ENCODE measurements around the gene MAGI1.
"Not testable (repeated sequence)": the region's sequence is repeated elsewhere in the genome, so short reads cannot be mapped to it uniquely, and the experiment has no call there.

The MAGI1 gene

DNA sequence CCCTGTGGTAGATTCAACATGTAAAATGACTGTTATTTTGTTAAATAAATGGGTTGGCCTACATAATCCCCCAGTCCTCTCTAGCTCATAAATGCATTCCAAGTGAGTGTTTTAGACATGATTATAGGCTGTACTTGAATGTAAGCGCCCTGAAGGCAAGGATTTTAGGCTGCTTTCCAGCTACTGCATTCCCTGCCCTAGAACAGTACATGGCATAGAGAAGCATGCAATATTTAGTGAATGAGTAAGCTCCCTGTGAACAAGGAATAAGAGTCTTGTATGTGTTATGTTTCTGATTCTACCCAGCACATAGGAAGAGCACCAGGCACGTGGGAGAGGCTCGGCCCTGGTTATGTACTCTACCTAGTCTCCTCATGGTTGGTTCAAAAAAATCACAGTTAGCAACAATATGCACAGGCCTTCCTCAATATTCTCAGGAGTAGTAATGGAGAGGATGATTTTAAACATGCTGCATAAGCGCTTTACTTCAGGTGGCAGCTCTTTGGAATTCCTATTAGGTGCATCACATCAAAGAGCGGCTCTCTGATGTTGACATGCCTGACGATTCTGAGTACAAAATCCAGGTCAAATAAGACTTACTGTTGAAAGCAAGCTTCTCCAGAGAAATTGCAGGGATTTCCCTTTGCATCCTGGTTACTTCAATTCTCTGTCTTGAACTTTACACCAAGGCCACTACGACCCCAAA, 456.6 kb downstream of the MAGI1 start:
- DNase-seq = peak; percentile 58

DNA sequence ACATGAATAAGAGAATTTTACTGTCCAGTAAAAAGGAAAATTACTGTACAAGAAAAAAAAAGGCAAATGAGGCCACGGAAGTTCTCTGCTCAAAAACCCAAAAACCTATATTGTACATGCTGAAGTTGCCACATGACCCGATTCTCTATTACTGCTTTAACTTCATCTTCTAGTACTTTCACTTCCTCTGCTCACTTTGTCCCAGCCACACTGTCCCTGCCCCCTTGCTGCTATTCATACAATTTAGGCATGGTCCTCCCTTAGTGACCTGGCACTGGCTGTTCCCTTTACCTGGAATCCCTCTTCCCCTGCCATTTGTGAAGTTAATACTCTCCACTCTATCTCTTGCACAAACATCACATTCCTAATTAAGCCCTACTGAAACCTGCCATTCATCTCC, 457.4 kb downstream of the MAGI1 start:
- no peak for DNase-seq

DNA sequence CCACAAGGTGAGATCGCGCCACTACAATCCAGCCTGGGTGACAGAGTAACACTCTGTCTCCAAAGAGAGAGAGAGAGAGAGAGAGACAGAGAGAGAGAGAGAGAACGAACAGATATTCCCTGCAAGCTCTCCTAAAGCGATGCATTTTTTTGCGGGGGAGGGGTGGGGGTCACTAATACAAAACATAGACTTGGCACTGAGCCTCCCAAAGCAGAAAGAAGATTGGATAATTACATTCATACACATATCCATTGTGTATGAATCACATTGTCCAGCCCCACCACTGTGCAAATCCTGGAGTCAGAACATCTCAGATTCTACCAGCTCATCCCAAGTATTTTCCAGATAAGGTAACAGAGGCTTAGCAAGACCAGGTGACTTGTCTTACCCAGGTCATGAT, 459.9 kb downstream of the MAGI1 start:
- DNase-seq = peak; percentile 81

DNA sequence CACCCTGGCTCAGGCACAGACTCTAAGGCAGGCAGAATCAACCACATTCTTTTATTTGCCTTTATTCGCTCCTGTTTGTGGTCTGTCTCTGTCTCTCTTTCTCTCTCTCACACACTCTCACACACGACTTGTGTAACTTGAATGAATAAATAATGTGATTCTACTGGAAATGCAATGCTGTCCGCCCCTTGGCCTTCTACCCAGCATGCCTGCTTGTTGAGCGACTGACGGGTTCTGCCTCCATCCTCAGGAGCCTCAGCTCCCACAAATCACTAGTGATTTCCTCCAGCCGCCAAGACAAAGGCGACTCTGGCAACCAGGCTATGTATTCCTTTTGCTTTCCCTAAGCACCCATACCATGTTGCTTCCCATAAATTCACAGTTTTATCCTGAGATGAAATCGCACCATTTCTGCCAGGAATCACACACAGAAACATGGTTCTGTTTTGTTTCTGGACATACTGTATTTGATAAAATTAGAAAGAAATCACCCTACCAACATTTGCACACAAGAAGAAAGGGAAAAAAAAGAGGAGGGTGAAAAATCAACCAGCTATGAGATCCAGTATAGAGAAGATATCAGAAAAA, 460.8 kb downstream of the MAGI1 start:
- DNase-seq = no peak

DNA sequence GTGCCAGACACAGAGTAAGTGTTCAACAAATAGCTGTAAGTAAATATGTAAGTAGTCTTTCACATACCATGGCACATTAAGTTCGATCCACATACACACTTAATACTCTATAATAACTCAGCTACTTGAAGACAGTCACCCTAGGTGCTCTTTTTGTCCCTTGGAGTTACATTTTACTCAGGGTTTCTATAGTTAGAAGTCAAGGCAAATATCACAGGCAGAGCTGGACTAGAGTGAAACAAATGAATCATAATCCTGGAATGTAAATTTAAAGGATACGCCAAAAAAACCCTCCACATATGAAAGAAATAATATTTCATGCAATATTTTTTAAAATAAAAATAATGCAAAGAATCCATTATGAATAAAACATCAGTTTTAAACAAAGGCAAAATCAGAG, 461.8 kb downstream of the MAGI1 start:
- DNase-seq = peak; percentile 83

DNA sequence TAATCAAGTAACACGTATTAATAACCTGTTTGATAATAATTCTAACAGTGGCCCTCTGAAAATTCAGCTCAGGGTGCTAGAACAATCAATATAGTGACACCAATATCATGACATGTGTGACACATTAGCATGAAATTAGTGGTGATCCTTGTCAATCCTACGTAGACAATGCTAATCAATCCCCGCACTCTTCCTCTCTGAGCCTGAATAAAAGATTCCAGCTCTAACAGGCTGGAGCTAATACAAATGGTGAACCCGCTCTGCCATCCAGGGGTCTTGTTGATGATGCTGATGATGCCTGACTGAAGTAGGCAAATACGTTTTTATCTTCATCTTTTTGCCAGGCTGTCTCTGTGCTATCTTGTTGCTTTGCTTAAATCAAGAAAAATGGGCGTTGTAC, 462.5 kb downstream of the MAGI1 start:
- DNase-seq = no peak

DNA sequence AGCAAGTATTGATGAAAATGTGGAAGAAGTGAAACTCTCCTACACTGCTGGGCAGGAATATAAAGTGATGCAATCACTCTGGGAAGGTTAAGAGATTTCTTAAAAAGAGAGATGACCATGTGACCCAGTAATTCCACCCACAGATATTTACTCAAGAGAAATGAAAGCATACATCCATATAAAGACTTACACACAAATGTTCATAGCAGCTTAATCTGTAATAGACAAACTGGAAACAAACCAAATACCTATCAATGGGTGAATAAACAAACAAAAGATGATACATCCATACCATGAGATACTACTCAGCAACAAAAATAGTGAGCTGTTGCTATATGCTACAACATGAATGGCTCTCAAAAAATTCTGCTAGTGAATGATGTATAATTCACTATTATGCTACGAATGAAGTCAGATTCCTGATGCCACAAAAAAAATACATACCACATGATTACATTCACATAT, 463.3 kb downstream of the MAGI1 start:
- DNase-seq = peak; percentile 99

DNA sequence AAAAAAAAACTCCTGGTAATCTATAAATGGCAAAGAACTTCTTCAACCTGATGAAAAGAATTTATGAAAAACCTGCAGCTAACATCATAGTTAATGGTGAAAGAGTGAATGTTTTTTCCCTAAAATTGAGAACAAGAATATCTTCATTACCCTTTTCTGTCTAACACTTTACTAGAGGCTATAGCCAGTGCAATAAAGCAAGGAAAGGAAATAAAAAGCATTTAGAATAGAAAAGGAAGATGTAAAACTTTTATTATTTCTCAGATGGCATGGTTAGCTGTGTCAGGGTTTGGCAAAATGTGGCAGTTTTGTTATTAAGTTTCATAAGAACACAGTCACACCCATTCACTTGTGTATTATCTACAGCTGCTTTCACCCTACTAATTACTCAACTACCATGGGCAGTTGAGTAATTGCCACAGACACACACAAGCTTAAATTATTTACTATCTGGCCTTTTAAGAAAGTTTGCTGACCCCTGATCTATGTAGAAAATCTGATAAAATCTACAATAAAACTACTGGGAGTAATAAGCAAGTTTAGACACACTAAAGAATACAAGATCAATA, 465.1 kb downstream of the MAGI1 start:
- DNase-seq = no peak

DNA sequence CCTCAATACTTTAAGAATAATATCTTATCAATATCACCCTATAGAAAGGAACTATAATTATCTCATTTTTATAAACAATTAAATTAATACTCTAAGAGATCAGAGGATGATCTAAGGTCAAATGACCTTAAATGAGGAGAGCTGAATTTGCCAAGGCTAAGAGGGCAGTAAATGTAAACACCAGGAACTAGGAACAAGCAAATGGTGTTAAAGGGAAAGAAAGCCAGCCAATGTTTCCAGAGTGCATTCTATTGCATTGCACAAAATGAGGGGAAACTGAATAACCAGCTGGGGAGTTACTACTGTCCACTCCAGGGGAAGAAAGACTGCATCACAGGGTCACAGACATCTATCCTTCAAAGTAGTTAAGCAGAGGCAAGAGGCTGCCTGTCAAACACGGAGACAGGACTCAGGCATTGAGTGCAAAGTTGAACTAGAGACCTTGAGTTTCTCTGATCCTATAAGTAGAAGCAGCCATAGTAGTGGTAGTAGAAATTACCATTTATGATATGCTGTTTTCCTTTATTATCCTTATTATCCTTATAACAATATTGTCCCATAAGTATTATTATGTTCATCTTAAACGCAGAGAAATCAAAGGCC, 466.4 kb downstream of the MAGI1 start:
- DNase-seq = no peak

DNA sequence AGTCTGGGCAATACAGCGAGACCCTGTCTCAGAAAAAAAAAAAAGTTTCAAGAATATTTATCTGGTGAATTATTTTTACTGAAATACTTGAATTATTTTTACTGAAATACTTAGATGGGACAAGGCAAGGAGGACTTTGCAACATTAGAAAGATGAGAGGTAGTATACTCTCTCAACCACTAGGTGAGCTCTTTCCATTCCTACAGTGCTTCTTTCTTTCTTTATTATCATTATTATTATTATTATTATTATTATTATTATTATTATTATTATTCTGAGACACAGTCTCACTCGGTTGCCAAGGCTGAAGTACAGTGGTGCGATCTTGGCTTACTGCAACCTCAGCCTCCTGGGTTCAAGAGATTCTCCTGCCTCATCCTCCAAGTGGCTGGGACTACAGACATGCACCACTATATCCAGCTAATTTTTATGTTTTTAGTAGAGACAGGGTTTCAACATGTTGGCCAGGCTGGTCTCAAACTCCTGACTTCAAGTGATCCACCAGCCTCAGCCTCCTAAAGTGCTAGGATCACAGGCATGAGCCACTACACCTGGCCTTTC, 468.8 kb downstream of the MAGI1 start:
- DNase-seq = no peak

DNA sequence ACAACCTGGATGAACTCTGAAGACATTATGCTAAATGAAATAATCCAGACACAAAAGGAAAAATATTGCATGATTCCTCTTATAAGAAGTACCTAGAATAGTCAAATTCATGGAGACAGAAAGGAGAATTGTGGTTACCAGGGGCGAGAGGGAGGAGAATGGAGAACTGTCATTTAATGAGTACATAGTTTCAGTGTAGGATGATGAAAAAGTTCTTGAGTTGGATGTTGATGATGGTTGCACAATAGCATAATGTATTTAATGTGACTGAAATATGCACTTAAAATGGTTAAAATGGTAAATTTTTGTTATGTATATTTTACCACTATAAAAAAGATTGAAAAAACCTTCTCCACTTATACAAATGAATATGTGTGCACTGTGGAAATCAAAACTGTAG, 469.6 kb downstream of the MAGI1 start:
- no peak for DNase-seq

DNA sequence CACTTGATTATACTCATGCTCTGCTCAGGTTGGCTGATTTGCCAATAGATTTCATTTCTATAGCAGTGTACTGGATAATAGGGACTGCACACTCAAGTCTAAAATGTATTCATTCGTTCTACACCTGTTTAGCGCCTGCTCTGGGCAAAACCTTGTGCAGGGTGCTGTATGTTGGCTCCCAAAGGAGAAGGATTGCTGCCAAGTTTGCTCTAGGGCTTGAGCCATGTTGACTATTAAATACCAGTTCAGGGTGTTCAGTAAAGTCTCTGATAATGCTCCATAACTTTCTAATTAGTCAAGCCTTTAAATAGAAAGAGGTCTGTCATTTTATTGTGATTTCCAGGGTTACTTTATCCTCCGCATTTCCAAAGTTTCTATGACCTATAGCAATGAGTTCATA, 470.2 kb downstream of the MAGI1 start:
- DNase-seq = peak; percentile 70

DNA sequence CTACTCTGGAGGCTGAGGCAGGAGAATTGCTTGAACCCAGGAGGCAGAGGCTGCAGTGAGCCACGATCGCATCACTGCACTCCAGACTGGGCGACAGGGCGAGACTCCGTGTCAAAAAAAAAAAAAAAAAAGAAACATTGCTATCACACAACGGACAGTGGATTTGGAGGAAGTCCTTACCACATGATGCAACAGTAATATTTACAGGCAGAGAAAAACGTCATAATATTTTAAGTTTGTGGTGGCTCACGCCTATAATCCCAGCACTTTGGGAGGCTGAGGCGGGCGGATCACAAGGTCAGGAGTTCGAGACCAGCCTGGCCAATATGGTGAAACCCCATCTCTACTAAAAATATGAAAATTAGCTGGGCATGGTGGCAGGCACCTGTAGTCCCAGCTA, 473.0 kb downstream of the MAGI1 start:
- not testable (repeated sequence) for DNase-seq

DNA sequence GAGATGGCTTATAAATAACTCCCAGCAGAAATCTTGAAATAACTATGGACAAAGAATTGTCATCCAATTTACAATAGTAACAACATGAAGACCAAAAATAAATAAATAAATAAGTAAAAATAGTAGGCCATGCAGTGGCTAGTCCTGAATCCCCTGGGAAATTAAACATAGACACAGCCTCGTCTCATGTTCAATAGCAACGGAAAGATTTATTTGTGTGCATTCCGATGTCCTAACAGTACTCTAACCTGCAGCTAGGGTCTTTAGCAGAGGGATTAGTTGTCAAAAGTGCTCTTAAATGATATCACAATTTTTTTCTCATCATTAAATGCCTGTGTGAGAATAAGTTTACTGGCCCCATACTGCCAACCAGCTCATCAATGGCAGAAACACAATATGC, 474.2 kb downstream of the MAGI1 start:
- no peak for DNase-seq

DNA sequence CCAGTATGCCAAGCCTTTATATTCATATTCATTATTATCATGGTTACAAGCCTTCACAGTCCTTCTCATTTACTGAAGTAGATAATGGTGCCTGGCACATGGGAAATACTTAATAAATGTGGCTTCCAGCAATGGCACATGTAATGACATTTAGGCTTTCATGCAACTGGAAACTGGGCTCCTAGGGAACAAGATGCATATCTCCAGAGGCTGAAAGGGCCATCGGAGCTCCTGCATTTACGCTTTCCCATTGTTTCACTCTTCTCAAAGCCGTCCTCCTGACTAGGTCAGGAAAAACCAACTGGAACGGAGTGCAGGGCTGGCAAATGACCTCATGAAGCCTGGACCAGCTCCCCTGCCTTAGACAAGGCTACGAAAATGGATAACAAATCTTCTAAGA, 474.9 kb downstream of the MAGI1 start:
- DNase-seq = no peak

DNA sequence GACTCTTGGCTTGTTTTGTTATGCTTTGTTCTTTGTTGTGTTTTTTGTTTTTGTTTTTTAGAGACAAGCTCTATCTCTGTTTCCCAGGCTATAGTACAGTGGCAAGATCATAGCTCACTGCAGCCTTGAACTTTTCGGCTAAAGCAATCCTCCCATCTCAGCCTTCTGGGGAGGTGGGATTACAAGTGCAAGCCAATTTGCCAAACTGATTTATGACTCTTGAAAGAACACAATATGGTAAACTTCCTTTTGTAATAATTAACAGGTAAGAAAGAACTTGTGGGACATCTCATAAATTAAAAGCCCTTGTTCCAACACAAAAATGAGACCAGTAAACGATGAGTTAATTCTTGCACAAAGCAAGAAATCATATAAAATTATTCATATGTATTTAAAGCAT, 476.3 kb downstream of the MAGI1 start:
- DNase-seq = no peak

DNA sequence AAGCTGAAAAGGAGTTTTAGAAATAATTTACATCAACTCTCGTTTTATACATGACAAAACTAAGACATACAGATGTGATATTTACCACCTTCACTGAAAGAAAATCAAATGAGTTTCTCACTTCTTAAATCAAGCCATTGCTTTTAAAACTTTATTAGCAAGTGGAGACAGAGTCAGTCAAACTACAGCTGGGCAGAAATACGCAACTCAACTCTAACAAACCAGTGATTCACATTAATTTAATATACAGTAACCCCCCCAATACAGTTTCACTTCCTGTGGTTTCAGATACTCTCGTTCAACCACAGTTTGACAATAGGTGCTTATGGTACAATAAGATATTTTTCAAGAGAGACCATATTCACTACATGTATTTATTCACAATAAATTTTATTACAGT, 477.1 kb downstream of the MAGI1 start:
- no peak for DNase-seq

DNA sequence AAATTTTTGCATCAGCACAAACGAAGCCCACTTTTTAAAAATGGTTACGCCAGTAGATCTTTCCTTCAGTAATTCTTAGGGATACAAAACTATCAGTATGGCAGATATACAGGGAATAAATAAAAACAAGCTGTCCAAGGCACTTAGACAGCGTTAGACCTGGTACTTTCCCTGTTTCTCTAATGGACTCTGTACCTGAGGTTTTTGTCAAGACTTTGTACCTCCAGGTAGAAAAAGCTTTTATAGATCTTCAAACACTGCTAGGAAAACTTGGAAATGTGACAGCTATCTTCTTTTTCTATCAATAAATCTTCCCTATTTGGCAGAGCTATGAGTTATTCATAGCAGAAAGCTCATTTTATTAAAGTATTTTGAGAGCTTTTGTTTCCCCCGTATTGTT, 477.8 kb downstream of the MAGI1 start:
- no peak for DNase-seq

DNA sequence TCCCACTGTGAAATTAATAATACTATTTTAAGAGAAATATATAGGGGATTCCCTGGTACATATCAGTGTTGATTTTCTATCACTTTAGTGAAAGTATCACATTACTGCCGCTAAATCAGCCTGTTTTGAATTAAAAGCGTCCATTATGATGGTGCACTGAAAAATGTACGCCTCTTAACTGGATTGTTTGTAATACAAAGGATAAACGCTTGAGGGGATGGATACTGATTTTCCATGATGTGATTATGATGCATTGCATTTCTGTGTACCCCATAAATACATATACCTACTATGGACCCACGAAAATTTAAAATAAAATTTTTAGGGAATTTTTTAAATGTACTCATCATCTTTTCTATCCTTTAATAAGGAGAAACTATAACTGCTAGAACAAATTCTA, 478.6 kb downstream of the MAGI1 start:
- no peak for DNase-seq

DNA sequence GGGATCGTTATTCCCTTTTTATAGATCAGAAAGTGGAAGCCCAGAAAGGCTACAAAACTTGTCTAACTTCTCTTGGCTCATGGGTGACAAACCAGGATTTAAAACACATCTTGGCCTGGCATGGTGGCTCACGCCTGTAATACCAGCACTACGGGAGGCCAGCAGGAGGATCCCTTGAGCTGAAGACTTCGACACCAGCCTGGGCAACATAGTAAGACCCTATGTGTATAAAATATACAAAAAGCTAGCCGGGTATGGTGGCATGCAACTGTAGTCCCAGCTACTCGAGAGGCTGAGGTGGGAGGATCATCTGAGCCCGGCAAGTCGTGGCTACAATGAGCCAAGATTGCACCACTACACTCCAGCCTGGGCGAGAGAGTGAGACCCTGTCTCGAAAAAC, 479.1 kb downstream of the MAGI1 start:
- no peak for DNase-seq

DNA sequence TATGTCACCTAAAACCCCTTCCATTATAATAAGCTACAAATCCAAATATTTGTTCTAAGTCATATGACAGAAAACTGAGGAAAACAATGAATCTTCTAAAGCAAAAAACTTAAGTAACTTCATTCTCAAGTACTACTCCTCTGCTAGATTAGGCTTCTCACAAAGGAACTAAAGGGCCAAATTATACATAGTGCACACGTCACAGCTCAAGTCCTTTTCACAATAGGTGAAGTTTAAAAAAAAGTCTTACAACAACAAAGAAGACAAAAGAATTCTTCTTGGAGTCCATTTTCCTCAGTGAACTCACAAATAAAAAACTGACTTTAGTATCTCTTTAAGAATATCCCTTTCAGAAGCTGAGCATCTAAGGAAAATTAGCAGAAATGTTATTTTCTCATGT, 479.9 kb downstream of the MAGI1 start:
- no peak for DNase-seq

DNA sequence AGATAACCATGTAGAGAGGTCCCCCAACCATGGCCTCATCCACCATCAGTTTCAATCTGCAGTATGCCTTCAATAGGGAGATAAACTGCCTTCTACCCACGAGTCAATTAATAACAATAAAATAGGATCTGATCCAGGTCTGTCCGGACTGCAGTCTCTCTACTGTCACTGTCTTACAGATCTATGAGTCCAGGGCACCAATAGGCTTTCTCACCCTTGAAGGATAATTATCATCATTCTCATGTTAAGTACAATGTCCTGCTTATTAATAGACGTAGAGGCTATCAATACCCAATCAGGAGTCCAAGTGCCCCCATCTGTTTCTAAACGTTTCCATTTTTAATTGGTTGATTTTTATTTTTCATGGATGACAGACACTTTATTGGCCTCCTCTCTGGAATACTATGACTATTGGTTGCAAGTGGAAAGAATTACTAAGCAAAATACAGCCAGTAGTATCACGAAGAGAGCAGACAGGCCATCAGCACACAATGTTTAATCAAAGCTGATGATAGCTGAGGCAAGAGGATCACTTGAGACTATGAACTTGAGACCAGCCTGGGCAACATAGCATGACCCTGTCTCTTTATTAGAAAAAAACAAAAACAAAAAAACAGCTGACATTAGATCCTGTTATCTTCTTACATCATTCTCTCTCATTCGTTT, 480.7 kb downstream of the MAGI1 start:
- no peak for DNase-seq

DNA sequence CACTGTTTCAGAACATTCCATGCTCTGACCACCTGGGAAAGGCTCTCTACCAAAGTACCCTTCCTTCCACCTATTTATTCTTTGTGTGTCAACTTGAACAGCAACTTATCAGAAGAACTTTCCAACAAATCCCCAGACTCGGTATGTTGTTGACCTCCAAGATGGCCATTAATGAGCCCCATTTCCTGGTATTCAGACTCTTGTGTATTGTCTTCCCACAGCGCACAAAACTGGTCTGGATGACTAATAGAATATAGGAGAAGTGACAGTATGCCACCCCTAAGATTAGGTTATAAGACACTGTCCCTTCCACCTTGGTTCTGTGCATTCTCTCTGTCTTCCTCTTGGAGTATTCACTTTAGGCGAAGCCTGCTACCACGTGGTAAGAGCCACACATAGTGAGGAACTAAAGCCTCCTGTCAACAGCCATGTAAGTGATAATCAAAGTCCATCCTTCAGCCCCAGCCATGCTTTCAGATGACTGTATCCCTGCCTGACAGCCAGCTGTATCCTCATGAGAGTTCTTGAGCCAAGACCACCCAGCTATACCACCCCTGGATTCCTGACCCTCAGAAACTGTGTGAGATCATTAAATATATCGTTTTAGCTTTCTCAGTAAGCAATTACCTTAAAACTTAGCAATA, 481.7 kb downstream of the MAGI1 start:
- DNase-seq = no peak

Data from fibroblast of skin of back (primary cell).